GM19099 (cell line): ENCODE data around the gene SF1.

Experiments
- POLR2A ChIP-seq: IDR thresholded peaks from 3 replicates; pipeline ENCODE4 v1.6.1; 2011; ENCODE audit warnings: low read depth; ENCODE audit not compliant: insufficient read length; ENCODE audit errors: extremely low read depth

The SF1 gene

DNA sequence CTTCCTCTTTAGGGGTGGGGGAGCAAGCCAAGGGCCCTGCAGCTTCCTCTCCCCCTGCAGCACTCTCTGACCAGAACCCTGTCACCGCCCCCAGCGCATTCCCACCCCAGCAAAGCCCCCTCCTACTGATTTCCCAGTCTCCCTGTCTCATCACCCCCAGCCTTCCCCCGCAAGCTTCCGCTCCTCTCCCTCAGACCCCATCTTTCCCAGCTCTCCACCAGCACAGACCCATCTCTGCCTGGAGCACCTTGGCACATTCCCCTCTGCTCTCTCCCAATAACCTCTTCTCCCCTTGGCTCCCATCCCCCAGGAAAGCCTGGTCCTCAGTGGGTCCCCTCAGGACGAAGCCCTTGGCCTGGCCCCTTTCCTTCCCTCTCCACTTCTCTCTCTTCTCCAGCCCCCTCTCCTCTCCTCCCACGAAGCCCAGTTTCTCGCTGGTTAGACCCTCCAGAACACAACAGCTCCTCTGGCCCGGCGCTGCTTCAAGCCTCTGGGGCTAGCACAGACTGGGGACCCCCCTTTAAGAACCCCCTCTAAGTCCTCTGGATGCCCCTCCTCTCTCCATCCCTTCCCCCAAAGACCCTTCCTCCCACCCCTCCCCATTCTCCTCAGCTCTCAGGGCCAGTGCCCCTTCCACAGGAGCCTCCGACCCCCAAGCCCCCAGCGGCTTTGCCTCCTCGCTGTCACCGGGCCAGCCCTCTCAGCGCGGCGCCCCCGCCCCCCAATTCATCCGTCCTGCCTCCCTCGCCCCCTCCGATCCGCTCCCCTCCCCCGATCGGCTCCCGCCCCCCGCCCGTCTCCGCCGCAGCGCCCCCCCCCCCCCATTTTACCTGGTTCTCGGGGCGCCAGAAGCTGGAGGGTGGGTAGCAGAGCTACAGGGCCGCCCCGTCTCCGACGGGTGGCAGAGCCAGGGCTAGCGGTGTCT, 55.9 kb downstream of the SF1 start:
- no peak for TF ChIP-seq POLR2A

DNA sequence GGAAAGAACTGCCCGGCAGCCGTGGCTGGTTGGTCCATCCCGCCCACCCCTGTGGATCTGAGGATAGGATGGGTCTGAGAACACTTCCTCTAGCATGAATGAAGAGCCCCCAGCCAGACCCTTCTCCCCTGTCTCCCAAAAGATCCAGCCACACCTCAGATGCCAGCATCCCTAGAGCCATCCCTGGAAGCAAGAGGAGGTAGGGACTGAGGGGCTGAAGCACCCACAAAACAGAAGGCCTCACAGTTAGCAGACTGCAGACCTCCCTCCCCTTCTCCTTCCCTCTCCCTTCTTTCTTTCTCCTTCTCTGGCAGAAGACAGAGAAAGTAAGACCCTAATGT, 57.0 kb downstream of the SF1 start:
- TF ChIP-seq POLR2A = no peak

DNA sequence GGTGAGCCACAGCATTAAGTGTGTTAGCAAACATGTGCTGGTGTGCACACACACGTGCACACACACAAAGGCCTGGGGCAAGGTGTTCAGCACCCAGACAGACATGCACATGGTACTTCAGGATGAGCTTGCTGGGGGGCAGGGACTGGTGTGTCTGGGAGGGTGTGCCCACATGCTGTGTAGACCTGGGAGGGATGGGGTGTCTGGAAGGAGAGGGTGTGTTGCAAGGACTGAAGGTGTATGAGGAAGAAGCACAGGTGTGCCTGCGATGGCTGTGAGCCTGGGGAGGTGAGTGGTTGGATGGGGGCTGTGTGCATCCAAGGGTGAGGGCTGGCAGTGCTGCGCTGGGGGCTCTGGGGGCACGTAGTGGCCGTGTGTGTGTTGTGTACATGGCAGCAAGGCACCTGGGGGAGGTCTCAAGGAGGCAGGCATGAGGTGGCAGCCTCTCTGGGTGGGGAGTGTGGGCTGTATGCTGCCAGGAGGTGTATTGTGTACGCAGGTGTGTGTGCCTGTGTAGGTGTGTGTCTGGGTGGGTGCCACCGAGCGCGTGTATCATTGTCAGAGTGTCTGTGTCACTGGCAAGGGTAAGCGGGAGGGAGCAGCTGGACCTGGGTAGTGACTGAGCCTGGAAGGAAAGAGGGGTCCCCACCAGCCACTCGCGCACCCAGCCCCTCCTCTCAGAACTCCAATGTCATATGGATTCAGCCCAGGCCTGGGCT, 57.5 kb downstream of the SF1 start:
- no peak for TF ChIP-seq POLR2A

DNA sequence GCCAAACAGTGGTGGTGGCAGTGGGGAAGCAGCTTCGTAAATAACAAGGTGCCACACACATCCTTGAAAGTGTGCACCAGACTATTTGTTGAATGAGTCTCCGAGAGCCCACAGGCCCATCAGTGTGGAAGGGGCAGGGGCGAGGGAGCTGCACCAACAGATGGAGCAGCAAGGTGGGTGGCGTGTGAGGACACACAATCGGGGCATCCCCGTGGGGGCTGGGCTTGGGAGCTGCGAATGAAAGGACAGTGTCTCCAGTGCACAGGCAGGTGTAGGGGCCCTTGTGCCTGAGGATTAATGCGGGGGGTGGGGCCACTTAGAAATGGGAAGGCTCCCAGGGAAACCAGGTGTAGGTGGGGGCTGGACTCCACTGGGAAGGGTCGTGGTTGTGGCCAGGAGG, 58.2 kb downstream of the SF1 start:
- no peak for TF ChIP-seq POLR2A

DNA sequence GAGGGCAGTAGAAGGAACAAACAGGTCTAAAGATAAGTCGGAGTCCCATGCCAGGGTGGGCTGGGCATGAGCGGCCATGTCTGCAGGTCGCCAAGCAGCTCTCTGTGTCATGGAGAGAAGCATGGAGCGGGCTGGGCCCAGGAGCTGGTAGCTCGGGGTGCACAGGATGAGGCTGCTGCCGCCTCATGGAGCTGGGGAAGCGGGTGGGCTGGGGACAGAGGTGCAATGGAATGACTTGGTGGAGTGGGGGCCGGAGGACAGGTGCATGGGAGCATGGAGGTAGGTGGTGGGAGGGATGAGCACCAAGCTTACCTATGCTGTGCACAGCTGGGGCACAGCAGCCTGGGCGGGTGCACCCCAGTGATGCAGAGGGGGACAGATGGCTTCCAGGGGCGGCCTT, 58.9 kb downstream of the SF1 start:
- TF ChIP-seq POLR2A = no peak

DNA sequence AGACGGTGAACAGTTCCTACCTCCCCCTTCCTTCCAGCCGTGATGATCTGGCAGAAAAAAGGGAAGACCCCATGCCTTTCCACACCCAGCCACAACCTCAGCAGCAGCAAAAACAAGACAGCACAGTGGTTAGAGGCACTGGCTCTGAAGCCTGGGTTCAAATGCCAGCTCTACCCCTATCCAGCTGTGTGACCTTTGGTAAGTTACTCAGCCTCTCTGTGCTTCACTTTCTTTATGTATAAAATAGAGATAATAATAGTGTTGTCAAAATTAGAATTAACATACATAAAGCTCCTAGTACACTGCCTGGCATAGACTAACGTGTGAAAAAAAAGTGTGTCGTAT, 59.6 kb downstream of the SF1 start:
- TF ChIP-seq POLR2A = no peak

DNA sequence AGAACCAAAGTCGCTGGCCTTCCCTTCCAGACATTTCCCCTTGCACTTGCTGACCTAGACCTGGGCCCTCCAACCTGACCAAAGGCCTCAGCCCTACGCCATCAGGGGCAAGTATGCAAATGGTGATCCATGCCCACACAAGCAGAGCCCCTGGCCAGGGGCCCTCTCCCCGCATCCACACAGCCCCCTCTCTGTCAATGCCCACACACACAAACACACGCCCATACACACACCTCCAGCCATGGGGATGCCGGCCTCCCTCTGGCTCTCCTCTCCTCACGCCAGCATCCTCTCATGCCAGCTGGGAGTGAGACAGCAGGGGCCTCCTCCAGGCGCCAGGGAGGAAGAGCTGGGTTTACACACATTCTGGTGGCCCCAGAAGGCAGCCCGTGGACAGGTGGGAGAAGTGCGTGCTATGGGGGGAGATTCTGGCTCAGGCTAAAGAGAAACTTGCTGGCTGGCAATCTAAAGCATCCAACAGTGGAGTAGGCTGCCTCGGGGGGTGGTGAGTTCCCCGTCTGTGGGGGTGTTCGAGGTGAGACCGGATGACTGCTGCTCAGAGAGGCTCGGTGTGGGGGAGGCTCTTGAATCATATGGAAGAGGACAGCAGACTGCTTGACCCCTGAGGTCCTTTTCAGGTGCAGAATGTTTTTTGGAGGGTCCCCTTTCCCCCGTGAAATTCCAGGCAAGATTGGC, 60.1 kb downstream of the SF1 start:
- no peak for TF ChIP-seq POLR2A

DNA sequence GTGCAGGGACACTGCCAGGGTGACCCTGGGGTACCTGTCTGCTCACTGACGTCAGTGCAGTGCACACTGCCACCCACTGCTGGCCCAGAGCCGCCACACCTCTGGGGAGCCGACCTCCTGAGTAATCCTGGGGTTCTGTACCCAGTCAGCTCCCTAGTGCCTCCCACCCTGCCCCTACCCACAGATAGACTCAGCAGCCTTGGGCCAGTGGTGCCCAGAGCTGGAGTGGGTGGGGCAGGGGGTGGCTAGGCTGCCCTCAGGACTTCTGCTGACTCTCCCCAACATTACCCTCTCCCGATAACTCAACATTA, 61.1 kb downstream of the SF1 start:
- TF ChIP-seq POLR2A = no peak

DNA sequence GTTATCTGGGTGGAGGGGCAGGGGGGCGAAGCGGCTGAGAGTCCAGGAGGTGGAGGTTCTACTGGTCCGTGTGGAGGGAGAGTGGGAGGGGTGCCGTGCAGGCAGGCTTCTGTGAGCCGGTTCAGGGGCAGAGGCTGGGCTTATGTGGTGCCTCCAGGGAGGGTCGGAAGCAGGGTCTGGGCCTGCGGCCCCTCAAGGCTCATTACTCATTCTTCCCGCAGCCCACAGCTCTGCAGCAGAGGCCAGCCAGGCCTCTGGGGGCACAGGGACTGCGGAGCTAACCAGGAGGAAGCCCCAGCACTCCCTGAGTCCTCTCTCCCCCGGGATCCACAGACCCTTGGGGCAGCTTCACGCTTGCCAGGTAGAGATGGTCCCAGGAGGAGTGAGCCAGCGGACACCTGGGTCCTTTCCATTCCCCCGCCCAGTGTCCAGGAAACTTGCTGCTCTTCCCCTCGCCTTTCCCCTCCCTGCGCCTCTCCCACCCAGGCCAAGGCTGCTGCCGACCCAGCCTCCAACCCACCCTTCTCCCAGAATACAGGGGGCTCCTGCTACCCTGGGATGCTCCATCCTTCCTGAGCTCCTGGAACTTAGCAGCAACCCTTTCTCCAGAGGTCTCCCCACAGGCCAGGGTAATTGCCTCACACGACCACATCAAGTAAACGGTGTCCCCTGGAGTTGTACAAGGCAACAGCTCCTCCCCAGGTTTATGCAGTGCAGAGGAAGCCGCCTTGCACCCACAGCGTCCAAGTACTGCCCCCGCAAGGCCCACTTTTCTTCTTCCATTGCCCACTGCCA, 61.7 kb downstream of the SF1 start:
- no peak for TF ChIP-seq POLR2A

DNA sequence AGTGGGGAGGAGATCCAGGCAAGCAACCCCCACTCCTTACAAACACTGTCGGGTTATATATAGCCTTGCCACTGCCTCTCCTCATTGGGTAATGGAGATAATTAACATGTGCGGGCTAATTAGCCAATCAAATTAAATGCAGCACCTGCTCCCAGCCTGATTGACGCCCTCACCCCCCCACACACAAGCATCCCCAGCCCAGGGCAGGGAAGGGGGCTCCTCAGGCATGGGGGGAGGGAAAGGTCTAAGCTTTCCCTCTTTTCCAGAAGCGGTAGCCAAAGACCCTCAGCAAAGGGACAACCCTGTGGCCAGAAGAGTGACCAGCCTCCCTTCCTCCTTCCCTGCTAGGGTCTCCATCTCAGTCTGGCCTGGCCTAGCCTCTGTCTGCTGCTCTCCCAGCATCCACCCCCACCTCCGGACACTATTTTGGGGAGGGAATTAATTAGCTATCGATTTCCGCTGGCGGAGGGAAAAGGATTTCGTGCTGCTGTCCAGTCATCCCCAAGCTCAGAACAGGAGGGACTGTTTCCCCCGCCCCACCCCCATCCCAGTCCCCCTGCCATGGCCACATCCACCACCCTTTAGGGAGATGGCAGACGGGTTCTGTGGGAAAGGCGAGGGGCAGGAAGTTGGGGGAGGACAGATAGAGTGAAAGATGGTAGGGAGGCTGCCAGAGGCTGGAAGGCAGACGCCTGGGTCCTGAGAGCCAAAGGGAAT, 62.4 kb downstream of the SF1 start:
- no peak for TF ChIP-seq POLR2A

DNA sequence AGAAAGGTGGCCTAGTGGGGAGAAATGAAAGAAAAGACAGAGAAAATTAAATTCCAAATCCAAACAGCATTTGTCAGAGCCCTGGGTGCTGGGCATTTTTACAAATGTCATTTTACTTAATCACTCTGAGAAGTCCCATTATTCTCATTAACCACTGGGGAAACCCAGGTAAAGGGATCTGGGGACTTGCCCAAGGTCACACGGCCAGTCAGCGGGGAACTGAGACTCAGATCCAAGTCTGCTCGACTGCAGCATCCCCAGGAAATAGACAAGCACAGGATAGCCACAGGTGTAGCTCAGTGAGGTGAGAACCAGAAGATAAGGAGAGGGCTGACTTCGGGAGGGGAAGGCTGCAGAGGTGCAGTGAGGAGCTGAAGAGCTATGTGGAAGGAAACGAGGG, 63.2 kb downstream of the SF1 start:
- TF ChIP-seq POLR2A = no peak

DNA sequence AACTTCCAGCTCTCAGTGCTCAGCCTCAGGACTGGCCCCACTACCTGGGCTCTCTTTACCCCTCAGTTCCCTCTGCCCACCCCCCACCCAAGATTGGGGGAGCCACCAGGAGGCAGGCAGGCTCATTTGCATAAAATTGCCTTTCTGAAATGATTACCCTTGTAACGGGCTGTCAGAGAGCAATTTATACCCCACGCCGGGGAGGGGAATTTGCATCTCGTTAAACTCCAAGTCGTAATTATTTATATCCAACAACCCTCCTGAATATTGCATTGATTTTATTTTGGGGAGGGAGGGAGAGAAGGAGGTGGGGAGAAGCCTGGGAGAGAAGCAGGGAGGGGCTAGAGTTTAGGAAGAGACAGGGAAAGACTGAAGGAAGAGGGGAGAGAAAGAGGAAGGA, 63.7 kb downstream of the SF1 start:
- no peak for TF ChIP-seq POLR2A
